NCI-H2171 treated with DMSO at 0.1 percent for 48 hours (cell line): ENCODE data around the gene KCNIP4.
"Not testable (repeated sequence)": the region's sequence is repeated elsewhere in the genome, so short reads cannot be mapped to it uniquely, and the experiment has no call there.

ENCODE experiments used
- DNase-seq: peaks from one replicate; lab custom pipeline; 2025; lab: John Stamatoyannopoulos, UW

KCNIP4 gene

DNA sequence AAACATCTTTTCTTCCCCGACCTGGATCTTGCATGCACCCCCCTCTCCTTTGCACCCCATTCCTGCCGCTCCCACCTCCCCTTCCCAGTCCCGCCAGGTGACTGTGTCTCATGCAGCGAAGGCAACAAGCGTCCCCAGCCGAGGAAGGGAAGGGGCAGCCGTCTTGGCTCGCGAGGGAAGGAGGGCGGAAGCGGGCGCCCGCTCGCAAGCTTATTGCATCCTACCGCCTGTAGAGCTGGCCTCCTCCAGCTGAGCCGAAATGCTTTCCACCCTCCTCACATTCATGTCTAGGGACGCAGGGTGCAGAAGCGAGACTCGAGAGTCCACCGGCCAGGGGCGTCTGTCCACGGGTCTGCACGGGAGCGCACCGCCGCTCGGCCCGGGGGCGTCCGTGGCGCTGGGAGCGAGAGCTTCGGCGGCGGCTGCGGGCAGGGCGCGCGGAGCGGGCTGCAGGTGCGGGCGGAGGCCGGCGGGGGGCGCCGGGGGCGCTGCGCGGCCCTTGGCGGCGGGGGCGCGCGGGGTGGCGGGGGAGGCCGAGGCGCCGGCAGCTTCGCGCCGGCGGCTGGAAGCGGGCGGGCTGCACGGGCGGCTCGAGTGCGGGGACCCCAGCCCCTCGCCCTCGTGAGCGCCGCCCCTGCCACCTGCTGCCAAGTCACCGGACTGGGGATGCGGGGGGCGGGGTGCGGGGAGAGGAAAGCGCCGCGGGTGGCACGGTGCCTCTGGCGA, at the start of gene KCNIP4:
KCNIP4 (minus strand) TSS at position 426 of the 726 bp plus-strand sequence.
- no peak for DNase-seq

DNA sequence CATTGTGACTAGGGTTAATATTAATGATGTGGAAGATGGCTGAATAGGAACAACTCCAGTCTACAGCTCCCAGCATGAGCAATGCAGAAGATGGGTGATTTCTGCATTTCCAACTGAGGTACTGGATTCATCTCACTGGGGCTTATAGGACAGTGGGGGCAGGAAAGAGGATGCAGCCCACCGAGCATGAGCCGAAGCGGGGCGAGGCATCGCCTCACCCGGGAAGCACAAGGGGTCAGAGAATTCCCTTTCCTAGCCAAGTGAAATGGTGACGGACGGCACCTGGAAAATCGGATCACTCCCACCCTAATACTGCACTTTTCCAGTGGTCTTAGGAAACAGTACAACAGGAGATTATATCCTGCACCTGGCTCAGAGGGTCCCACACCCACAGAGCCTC, 48.0 kb upstream of the KCNIP4 start:
- DNase-seq: not testable (repeated sequence)

DNA sequence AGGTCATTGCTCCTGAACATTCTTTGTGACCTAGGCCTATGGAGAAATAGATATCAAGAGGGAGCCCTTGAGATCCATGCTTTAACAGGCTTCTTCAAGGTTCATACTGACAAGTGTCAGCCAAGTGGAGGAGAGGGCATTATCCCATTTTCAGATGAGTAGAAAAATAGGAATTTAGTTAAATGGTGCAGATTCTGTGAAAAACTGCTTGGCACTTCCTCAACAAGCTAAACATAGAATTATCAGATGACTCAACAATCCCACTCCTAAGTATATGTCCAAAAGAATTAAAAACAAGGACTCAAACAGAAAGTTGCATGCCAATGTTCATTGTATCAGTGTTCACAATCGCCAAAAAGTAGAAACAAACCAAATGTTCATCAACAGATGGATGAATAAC, 43.8 kb upstream of the KCNIP4 start:
- DNase-seq: no peak

DNA sequence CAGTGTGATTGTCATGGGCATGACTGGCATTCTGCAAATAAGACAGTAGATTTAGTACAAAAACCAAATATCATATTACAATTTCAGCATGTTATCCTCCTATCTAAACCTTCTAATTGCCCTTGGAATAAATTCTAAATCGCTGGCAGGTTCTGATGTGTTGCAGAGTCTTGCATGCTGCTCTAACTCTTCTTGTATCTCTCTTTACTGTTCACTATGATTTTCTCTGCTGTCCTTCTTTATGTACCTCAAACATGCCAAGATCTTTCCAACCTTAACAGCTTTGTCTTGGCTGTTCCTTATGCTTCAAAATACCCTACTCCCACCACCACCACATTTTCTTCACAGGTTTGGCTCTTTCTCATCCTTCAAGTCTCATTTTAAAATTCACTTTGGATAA, 43.0 kb upstream of the KCNIP4 start:
- DNase-seq: no peak

DNA sequence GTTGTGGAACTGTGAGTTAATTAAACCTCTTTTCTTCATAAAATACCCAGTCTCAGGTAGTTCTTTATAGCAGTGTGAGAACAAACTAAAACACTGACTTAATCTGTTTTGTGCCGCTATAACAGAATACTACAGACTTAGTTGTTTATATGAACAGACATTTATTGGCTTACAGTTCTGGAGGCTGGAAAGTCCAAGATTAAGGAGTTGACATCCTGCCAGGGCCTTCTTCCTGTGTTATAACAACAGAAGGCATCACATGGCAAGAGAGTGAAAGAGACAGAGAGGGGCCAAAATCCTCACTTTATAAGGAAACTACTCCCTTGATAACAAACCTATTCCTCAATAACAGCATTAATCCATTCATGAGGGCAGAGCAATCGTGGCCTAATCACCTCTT, 42.5 kb upstream of the KCNIP4 start:
- DNase-seq: no peak

DNA sequence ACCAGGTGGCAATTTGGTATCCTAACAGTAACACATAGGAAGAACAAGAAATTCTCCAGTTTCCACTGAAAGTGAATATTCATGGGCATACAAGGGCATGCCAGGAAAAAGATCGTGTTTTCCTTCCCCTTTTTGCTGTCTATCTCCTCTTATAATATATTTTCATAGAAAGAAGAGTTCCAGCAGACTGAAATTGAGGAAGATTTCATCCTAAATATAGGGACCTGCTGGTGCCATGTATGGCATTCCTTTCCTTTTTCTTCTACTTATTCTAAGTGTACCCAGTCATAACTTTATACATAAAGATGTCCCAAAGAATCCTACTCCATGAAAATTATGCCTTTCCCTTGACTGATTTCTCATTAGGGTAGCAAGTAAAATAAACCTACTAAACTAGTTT, 40.8 kb upstream of the KCNIP4 start:
- no peak for DNase-seq

DNA sequence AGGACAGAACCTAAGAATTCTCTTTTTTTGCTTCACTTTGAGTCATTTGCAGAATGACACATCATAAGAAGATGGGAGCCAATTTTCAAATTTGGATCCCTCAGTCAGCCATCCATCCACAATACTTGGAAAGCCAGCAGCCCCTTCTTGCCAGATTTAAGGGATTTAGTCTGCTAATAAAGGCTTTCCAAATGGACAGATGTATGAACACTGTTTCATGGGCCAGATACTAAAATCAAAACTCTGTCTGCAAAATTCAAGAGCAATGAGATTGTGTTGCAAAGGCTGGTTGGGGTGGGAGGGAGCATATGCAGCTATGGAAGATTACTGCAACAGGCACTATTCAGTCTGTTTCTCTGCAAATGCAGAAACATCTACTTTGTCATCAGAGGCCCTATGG, 37.7 kb upstream of the KCNIP4 start:
- DNase-seq: no peak

DNA sequence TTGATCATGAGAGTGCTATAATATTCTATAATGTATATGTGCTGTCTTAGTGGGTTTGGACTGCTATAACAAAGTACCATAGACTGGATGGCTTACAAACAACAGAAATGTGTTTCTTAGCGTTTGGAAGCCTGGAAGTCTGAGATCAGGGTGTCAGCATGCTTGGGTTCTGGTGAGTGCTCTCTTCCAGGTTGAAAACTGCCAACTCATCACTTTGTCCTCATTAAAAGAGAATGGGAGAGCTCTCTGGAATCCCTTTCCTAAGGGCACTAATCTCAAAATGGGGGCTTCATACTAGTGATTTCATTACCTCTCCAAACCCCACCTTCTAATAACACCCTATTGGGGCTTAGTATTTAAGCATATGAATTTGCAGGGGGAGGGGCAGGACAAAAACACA, 33.5 kb upstream of the KCNIP4 start:
- DNase-seq: no peak

DNA sequence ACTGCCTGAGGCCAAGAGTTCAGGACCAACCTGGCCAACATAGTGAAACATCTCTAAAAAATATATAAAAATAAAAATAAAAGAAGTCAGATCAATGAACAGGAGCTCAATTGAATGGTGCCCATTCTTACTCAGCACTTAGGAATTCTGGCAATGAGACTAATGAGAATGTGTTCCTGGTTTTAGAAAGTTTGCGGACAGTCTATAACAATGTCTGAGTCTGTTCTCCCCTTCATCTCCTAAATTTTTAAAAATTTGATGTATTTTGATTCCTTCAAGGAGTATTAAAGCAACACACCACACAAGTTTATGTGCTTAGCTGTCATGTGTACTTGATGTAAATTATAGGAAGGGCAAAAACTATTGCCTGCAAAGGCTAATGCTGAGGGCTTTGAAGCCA, 30.6 kb upstream of the KCNIP4 start:
- DNase-seq: no peak

DNA sequence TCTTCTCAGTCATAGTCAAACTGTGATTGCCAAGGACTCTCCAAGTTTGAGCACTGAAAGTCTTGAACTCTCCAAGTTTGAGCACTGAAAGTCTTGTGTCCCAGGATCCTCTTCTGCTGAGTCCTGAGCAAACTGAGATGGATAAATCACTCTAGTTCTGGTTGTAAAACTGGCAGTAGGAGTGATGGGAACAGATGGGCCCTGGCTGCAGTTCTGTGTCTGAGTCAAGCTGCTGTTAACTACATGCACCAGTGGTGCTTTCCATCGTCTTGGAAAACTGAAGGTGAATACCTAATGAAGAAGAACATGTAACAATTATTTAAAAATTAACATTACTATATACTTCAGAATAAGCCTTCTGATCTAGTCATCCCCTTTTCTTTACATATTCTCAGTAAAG, 27.6 kb upstream of the KCNIP4 start:
- DNase-seq: no peak

DNA sequence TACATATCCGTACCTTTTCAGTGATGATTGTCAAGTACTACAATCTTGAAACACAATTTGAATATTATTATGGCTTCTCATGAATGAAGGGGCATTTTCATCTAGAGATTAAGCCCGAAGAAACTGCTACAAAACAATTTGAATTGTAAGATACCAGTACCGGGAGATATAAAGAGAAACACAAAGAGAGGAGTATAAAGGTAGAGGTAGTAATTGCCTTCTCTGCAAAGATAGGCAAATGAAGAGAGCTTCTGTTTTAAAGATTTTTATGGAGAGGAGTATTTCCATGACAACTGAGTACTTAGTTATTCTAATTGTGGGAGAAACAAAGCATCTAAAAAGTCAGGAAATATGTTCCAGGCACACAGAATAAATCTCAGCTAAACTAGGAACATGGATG, 25.3 kb upstream of the KCNIP4 start:
- no peak for DNase-seq

DNA sequence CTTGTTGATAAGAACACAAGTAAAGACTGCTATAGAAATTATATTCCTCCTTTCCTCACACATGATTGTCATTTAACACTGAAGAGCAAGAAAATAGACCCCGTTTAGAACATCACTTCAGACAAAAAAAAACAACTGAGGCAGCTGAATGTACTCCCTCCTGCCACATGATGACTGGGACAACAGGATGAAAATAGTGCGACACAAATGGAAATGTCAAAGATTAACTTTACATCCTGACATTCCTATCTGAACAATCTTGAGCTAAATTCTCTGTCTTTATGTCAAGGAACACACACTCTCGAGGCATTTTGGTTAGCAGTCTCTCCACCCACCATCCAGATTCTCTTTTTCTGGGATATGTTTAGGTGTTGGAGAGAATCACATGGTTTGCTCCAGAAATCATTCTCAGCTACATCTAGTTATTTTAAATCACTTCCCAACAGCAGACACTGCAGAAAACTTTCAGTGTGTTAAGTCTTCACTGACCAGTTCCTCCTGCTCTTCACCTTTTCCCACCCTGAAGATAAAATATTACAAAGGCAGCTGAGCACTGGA, 16.3 kb upstream of the KCNIP4 start:
- no peak for DNase-seq

DNA sequence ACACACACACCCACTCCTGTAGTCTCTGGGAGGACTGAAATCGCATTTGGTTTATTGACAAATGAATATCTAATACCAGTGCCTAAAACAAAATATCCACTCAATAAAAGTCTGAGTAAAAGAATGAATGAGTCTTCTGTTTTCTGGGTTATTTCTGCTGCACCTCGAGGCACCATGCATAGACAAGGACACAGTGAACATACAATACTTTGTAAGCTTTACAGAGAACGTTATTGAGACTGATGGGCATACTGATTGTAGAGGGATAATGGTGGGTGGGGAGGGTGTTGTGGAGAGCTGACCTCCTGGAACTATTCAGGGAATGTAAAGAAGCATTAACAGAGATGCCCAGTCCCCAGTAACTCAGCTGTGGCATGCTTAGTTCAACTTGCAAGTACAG, 14.1 kb upstream of the KCNIP4 start:
- no peak for DNase-seq

DNA sequence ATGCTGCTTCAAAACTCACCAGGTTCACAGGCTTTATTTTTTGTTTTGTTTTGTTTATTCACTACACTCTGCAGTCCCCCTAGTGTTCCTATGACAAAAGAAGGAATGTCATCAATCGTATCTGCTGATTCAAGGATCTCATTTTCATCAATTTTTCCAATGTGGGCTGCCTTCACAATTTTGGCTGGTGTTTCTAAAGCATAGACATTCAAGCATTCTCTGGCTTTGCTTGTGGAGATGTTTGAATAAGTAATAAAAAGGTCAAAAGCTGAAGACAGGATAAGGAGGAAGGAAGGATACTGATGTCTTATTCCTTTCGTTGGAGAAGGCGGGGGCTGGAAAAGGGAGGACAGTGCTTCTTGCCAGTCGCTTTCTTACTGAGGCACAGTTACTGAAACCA, 12.2 kb upstream of the KCNIP4 start:
- DNase-seq: no peak

DNA sequence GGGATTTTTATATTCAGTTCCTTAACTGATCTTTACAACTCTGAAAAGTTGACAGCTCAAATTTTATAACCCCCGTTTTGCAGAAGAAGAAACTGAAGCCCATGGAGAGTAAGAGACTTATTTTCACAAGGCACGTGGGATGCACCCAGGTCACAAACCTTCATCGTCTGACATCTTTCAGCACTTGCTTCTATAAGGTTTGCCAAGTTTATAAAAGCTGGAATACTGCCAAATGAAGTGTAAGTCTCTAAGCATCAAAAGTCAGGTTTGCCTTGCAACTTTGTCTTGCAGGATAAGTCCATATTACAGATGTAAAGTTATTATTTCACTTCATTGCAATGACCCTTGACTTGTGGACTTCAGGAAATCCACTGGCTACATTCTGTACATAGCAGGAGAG, 6.3 kb upstream of the KCNIP4 start:
- DNase-seq: no peak

DNA sequence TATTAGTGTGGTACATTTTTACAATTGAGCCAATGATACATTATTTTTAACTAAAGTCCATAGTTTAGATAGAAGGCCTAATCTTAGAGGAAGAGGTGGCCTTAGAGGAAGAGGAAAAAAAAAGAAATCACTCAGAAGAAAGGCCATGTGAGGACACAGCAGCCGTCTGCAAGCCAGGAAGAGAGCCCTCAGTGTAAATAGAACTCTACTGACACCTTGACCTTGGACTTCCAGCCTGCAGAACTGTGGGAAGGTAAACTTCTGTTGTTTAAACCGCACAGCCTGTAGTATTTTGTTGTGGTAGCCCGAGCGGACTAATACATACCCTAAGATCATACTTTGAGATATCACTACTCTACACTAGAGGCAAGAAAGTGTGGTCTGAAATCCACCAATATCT, 5.1 kb upstream of the KCNIP4 start:
- no peak for DNase-seq

DNA sequence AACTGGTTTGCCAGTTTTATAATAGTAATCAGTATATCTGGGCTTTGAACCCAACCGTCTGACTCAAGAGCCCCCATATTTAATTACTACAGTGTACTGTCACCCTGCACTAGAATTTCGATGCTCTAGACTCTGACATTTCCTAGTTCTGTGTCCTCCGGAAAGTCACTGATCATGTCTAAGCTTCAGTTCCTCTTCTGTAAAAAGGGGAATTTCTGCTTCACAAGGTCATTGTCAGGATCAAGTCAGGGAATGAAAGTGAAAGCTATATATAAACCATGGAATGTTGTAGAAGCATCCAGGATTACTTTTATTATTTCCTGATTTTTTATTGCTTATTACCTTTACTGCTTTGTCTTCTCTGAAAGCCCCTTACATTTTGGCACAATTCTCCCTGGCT, 4.0 kb upstream of the KCNIP4 start:
- no peak for DNase-seq

DNA sequence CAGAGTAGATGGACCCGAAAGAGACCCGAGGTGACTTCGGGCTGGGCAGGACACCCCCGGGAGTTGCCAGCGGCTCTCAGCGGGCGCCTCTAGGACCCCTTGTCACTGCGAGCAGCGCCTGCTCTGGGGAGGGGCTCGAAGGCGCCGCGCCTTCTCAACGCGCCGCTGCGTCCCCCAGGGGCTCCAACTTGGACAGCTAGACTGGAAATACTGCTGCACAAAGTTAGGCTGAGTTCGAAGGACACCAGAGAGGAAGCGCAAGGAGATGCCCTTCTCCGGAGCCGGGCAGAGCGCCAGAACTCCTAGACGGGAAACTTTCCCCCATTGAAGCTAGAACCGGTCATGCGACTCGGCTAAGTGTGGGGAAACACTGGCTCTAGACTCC, 493 bp upstream of the KCNIP4 start:
- DNase-seq: no peak

DNA sequence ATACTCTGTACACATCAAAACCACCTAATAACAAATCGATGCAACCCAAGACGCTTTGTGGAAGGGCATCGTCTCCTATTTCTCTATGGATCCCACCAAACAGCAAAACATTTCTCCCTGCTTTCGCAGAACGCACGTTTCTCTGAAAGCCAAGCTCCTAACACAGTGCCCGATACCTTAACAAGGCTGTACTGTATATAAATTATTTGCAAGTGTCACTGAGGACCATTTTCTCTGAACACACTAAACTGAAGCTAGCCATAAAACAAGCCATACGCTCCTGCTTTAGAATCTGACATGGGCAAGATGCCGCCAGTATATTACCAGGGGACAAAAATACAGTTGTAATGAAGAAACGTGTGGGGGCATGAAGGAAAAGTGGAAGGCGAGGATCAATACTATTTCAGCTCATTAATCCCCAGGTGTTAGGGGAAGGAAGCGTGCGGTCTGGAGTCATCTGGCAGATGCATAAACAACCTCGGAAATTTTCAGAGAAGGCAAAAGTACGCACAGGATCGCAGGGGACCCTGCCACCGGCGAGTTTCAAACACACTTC, 703 bp downstream of the KCNIP4 start:
- no peak for DNase-seq

DNA sequence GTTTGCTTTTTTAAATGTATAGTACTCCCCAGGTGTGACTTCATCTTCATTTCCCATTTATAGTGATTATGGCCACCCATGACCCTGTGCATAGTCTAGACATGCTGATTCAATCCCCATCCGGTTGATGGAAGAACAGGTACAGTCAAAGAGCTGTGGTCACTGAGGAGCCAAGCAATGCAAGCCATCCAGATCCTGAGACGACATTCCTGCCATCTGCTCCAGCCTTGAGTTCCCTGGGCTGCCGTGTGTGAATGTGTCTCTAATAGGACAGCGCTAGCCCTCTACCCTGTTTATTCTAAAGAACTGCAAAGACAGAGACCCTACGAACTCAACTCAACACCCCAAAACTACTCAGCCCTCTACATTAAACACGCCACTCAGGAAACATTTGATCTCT, 1.7 kb downstream of the KCNIP4 start:
- no peak for DNase-seq

DNA sequence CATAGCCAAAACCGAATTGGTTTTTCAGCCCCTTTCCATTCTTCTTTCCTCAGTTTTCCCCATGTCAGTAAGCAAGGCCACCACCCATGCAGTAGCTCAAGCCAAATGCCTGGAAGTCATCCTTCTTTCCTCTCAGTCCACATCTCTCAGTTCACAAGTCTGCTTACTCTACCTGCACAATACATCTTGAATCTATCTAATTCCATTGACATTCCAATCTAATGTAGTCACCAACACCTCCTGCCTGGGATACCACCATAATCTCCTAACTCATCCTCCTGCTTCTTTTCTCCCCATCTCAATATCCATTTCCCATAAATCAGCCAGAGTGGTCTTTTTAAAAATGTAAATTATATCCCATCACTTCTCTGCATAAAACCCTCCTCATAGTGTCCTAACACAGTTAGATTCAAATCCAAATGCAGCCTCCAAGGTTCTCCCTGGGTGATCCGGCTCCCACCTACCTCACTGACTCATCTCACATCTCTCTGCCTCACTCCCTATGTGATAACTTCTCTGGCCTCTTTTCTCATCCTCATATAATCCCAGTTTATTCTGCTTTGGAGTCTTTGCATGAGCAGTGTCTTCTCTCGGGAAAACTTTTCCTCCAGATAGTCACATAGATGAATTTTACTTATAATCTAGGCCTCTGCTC, 26.9 kb downstream of the KCNIP4 start:
- DNase-seq: no peak

DNA sequence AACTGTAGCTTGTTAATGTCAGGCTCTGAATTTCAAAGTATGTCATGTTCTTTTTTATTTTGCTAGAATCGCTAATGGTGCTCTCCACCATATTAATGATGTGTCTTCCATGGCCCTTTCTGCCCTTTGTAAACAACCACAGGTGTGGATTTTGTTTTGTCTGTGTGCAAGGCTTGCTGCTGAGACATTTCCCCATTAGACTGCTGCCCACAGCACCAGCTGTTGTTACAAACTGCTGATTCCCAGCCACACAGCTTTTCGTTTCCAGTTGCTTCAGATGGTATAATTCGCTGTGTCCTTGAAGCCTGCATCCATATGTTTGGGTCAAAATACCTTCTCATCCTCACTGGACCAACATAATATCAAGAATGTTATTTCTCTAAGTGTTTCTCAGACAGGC, 32.8 kb downstream of the KCNIP4 start:
- no peak for DNase-seq

DNA sequence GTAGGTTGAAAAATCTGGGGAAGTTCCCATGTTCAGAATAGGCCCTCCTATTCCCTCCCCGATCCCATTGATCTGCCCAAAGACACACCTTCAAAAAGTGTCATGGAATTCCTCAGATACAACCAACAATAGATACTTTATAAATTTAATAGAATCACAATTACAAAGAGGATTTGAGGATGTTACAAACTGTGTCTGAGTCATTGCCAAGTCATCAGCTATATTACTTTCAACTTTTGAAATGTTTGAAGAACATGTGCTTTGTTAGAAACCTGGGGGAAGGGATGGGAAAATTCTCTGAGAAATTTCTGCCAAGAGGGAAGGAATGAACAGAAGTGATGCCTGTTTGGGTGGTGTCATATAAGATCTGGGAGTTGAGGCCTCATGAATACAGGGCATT, 46.7 kb downstream of the KCNIP4 start:
- no peak for DNase-seq

DNA sequence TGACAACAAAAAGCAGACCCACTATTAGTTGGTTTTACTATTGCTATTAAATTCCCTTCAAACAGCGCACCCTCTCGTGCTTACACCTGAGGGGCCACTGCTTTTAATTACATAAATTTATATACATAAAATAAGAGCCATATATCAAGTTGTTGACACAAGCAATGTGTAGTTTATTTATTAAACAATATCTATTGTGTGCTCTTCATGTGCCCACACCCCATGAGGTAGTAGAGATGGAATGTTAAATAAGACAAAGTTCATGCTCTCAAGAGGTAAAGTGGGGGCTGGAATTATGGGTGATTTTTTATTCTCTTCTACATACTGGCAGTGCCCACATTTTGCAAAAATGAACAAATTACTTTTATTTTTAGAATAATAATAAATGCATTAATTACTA, 47.3 kb downstream of the KCNIP4 start:
- no peak for DNase-seq
